Activated CD4-positive, alpha-beta T cell treated with anti-CD3 and anti-CD28 coated beads, Interleukin-10, Interleukin-2, amounts not matched to agents 100 ng/mL and 50 ng/mL, durations not matched to agents 16 hours and 8 hours (primary cell): ENCODE results near the gene FOXN4.
"Not testable (repeated sequence)": the region's sequence is repeated elsewhere in the genome, so short reads cannot be mapped to it uniquely, and the experiment has no call there.

Experiments used
- DNase-seq: peaks from one replicate; pipeline ENCODE4 v3.0.0-alpha.2; 2020

FOXN4 gene

GRCh38 chr12:109308534-109309380 is at the start of gene FOXN4:
Gene FOXN4 (minus strand): TSS chr12:109309284. CDS start chr12:109308321, 963 bp downstream.
- no peak for DNase-seq

GRCh38 chr12:109358154-109358869 is 49.2 kb upstream of the FOXN4 start:
- DNase-seq = peak; percentile 91

GRCh38 chr12:109357032-109357431 is 47.9 kb upstream of the FOXN4 start:
- DNase-seq = no peak

- DNase-seq = no peak
Measured at GRCh38 chr12:109356577-109356976, 47.5 kb upstream of the FOXN4 start.

- DNase-seq = no peak
Measured at GRCh38 chr12:109352184-109352583, 43.1 kb upstream of the FOXN4 start.

GRCh38 chr12:109347589-109347988 is 38.5 kb upstream of the FOXN4 start, which contains the start of gene MYO1H:
Gene MYO1H (plus strand): TSS chr12:109347900. CDS start chr12:109347961, 61 bp downstream.
- no peak for DNase-seq

GRCh38 chr12:109346920-109347319 is 37.8 kb upstream of the FOXN4 start:
- peak; percentile 44 for DNase-seq

- DNase-seq = no peak
Measured at GRCh38 chr12:109345428-109345827, 36.3 kb upstream of the FOXN4 start.

- DNase-seq = no peak
Measured at GRCh38 chr12:109343677-109344076, 34.6 kb upstream of the FOXN4 start.

- no peak for DNase-seq
Measured at GRCh38 chr12:109336593-109336992, 27.5 kb upstream of the FOXN4 start.

- no peak for DNase-seq
Measured at GRCh38 chr12:109334887-109335286, 25.8 kb upstream of the FOXN4 start.

GRCh38 chr12:109331301-109331952 is 22.3 kb upstream of the FOXN4 start:
- no peak for DNase-seq

- DNase-seq = no peak
Measured at GRCh38 chr12:109330282-109331230, 21.5 kb upstream of the FOXN4 start.

- no peak for DNase-seq
Measured at GRCh38 chr12:109329686-109330085, 20.6 kb upstream of the FOXN4 start.

- DNase-seq = no peak
Measured at GRCh38 chr12:109329003-109329402, 19.9 kb upstream of the FOXN4 start.

GRCh38 chr12:109321294-109321693 is 12.2 kb upstream of the FOXN4 start:
- not testable (repeated sequence) for DNase-seq

- DNase-seq = no peak
Measured at GRCh38 chr12:109310247-109311125, 1.4 kb upstream of the FOXN4 start.

GRCh38 chr12:109309381-109310246 is 530 bp upstream of the FOXN4 start:
- no peak for DNase-seq

GRCh38 chr12:109307051-109307450 is 2.0 kb downstream of the FOXN4 start:
- DNase-seq = no peak

GRCh38 chr12:109305547-109305946 is 3.5 kb downstream of the FOXN4 start:
- no peak for DNase-seq
